Esophagus (tissue), 2 donors: Measurements from ENCODE around the gene SSH2. TPM values are rescaled to one million over a fixed set of nuclear protein-coding genes. Genes with fewer than 3 reads are reported as not detected.
"Not testable (repeated sequence)": the region's sequence is repeated elsewhere in the genome, so short reads cannot be mapped to it uniquely, and the experiment has no call there.

Experiments
- H3K27ac ChIP-seq, 2 donors: one replicate each; pipeline ENCODE4 v1.5.1; 2013; ENCODE audit warnings: low read depth in 2 of 2, mild to moderate bottlenecking in 2 of 2, inconsistent platforms in 1 of 2, low read length in 1 of 2, moderate library complexity in 1 of 2
- H3K27me3 ChIP-seq, 2 donors: one replicate each; pipeline ENCODE4 v1.6.1; 2013; ENCODE audit warnings: low read length in 2 of 2, control low read depth in 1 of 2, mild to moderate bottlenecking in 1 of 2; ENCODE audit not compliant: insufficient read depth in 2 of 2, control insufficient read depth in 1 of 2
- H3K36me3 ChIP-seq, 2 donors: one replicate each; pipeline ENCODE4 v1.6.1; 2013; ENCODE audit warnings: low read length in 1 of 2; ENCODE audit not compliant: control insufficient read depth in 2 of 2, insufficient read depth in 2 of 2
- H3K4me1 ChIP-seq, 2 donors: one replicate each; pipeline ENCODE4 v1.6.1; 2013; ENCODE audit warnings: low read length in 1 of 2; ENCODE audit not compliant: control insufficient read depth in 2 of 2, insufficient read depth in 2 of 2
- H3K4me3 ChIP-seq, 2 donors: one replicate each; pipeline ENCODE4 v1.5.1; 2013; ENCODE audit warnings: low read length in 2 of 2, mild to moderate bottlenecking in 2 of 2, low read depth in 1 of 2, moderate library complexity in 1 of 2
- H3K9me3 ChIP-seq, 2 donors: one replicate each; pipeline ENCODE4 v1.6.1; 2013; ENCODE audit warnings: mild to moderate bottlenecking in 2 of 2, low read depth in 1 of 2, low read length in 1 of 2, moderate library complexity in 1 of 2; ENCODE audit not compliant: control insufficient read depth in 2 of 2, insufficient read depth in 1 of 2
- WGBS, 2 donors: extraction: QIAGEN DNeasy Blood & Tissue Kit; methylation state at CpG; one replicate each; pipeline ENCODE4 v1.1.7; 2013; 5-methylcytosine and 5-hydroxymethylcytosine counted together
- polyA plus RNA-seq, 2 donors: library from polyadenylated mRNA; stranded (reverse); fragments of 200-250 nt; gene quantifications; one replicate each; pipeline ENCODE4 v1.2.3, GENCODE V29; 2013
- donor health status: healthy with polysubstance abuse.
- donor health status: Bipolar disorder and iron deficiency.

The SSH2 gene
- polyA plus RNA-seq, 2 donors: 9.1 to 15.3 TPM

DNA sequence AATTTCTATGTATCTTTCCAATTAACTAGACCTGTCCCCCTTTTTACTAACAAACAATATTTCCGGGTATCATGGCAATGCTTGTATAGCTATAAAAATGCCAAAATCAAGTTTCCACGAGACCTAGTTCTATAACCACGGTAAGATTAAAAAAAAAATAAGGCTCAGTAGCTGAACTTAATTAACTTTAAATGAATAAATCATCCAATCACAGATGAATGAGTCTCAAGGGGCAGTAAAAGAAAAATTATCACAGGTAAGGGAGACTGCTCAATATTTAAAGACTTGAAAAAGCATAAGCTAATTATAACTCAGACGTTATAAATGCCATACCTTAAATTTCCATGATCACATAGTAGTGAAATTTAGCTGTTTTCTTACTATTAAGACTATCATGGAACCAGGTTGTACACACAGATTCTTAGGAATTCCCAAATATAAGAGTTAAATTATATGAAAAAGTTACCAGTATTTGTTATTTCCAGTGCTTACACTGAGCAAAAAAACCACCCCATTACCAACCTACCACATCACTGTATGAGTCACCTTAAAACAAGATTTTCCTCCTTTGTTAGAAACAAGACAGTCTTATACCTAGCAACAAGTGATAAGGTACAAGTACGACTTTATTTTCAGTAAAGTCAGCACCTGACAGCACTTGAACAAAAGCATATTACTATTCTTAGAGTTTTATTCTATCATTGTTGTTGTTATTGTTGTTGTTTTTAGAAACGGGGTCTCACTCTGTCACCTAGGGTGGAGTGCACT is 20.6 kb downstream of the SSH2 start:
- H3K27ac ChIP-seq: no peak overlapping the region
- no peak overlapping the region for H3K4me3 ChIP-seq
- H3K36me3 ChIP-seq: no peaks in the 10 kb centered on the region
- no peaks in the 10 kb centered on the region for H3K27me3 ChIP-seq
- H3K4me1 ChIP-seq: peaks cover 6% of the 10 kb centered on the region in 2 donors
- H3K9me3 ChIP-seq: no peaks in the 10 kb centered on the region
- 82 to 87% methylated on average over 6 of the region's 6 CpGs for WGBS, 2 donors

DNA sequence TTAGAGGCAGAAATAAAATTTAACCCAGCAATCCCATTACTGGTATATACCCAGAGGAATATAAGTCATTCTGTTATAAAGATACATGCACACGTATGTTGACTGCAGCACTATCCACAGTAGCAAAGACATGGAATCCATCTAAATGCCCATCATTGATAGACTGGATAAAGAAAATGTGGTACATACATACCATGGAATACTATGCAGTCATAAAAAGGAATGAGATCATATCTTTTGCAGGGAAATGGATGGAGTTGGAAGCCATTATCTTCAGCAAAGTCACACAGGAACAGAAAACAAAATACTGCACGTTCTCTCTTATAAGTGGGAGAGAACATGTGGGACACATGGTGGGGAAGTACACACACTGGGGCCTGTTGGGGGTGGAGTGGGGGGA is 23.1 kb downstream of the SSH2 start:
- H3K4me3 ChIP-seq: no peak overlapping the region
- H3K27me3 ChIP-seq: no peaks in the 10 kb centered on the region
- H3K27ac ChIP-seq: no peak overlapping the region
- WGBS, 2 donors: 98 to 99% methylated on average over 2 of the region's 2 CpGs
- H3K9me3 ChIP-seq: no peaks in the 10 kb centered on the region
- peaks cover 6% of the 10 kb centered on the region in 2 donors for H3K4me1 ChIP-seq
- H3K36me3 ChIP-seq: no peaks in the 10 kb centered on the region

GRCh38 chr17:29905879-29906167 is 24.2 kb downstream of the SSH2 start:
- H3K27me3 ChIP-seq: no peaks in the 10 kb centered on the region
- H3K4me1 ChIP-seq: peaks cover 6% of the 10 kb centered on the region in 2 donors
- H3K4me3 ChIP-seq: no peak overlapping the region
- 96 to 99% methylated on average over 3 of the region's 3 CpGs for WGBS, 2 donors
- H3K9me3 ChIP-seq: no peaks in the 10 kb centered on the region
- no peak overlapping the region for H3K27ac ChIP-seq
- no peaks in the 10 kb centered on the region for H3K36me3 ChIP-seq

GRCh38 chr17:29905086-29905878 is 24.7 kb downstream of the SSH2 start:
- H3K27ac ChIP-seq: no peak overlapping the region
- no peaks in the 10 kb centered on the region for H3K27me3 ChIP-seq
- H3K36me3 ChIP-seq: no peaks in the 10 kb centered on the region
- peaks cover 6% of the 10 kb centered on the region in 2 donors for H3K4me1 ChIP-seq
- no peaks in the 10 kb centered on the region for H3K9me3 ChIP-seq
- WGBS, 2 donors: 83 to 89% methylated on average over 3 of the region's 3 CpGs
- no peak overlapping the region for H3K4me3 ChIP-seq

GRCh38 chr17:29903471-29903870 is 26.6 kb downstream of the SSH2 start:
- Histone ChIP-seq H3K27me3 (no peaks in the 10 kb centered on the region), H3K4me3 (no peak overlapping the region), H3K27ac (no peak overlapping the region), H3K4me1 (peaks cover 6% of the 10 kb centered on the region in 2 donors), H3K9me3 (no peaks in the 10 kb centered on the region), H3K36me3 (no peaks in the 10 kb centered on the region)
- WGBS, 2 donors: 92 to 94% methylated on average over 2 of the region's 2 CpGs

- not testable (repeated sequence) for H3K9me3 ChIP-seq, H3K4me1 ChIP-seq, H3K27ac ChIP-seq, H3K36me3 ChIP-seq, H3K27me3 ChIP-seq, H3K4me3 ChIP-seq
- WGBS, 2 donors: 89 to 97% methylated on average over 4 of the region's 4 CpGs
Observed at GRCh38 chr17:29897136-29897535, 32.9 kb downstream of the SSH2 start.

DNA sequence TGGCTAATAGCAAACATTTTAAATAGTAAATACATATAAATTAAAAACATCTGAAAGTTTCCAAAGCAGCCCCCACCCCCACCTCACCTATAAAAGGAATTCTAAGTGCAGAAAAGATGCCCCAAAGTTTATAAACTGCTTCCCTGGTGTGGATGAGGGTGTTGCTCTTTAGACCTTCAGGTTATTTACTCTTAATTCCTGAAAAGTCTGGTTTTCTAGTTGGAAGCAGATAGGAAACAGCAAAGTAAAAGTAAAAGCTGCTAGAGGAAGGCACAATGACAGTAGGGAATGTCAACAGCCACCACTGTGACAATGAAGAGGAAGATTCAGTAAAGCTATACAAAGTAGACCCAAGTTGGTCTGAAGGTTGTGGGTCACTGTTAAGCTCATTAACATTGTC is 37.8 kb downstream of the SSH2 start:
- H3K4me1 ChIP-seq: no peaks in the 10 kb centered on the region
- no peak overlapping the region for H3K4me3 ChIP-seq
- no peaks in the 10 kb centered on the region for H3K9me3 ChIP-seq
- no peaks in the 10 kb centered on the region for H3K36me3 ChIP-seq
- H3K27ac ChIP-seq: no peak overlapping the region
- no peaks in the 10 kb centered on the region for H3K27me3 ChIP-seq

DNA sequence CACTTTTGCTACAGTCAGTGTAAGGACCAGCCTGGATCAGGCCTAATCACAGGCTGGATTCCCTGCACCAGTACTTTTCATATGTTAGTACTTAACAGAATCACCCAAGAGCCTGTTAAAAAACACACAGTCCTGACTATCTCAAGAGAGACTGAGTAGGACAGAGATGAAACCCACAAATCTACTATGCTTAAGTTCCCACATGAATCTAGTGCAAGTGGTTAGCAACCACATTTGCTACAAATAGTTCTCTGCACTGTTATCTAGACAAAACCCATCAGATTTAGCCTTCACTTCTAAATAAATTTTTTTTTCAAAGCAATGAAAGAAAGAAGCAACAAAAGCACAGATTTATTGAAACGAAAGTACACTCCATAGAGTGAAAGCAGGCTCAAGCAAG is 38.9 kb downstream of the SSH2 start:
- H3K9me3 ChIP-seq: no peaks in the 10 kb centered on the region
- H3K36me3 ChIP-seq: no peaks in the 10 kb centered on the region
- no peaks in the 10 kb centered on the region for H3K4me1 ChIP-seq
- H3K27me3 ChIP-seq: no peaks in the 10 kb centered on the region
- WGBS, 2 donors: 88 to 89% methylated on average over 1 of the region's 1 CpG
- H3K27ac ChIP-seq: no peak overlapping the region
- no peak overlapping the region for H3K4me3 ChIP-seq

DNA sequence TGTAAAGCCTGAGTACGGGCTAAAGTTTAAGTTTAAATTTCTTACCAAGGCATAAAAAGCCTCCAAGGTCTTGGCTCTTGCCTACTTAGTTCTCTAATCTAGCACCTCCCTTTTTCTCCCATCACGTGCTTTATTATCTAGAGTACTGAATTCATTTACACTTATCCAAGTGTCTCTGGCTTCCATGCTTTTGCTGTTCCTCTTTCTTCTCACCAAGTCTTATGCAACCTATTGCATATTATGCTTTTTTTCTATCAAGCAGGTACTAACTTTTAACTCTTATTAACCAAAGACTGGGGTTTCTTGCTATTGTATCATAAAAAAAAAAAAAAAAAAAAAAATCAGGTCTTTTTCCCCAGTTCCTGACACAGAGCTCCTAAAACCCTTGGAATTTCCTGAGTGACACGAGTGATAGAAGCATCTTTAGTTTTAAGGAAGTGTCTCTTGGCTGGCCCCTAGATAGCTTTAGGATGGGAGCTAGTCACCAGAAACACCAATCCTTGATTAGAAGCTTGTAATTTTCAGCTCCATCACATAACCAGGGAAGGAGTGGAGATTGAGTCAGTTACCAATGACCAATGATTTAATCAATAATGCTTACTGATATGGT is 44.9 kb downstream of the SSH2 start:
- no peak overlapping the region for H3K27ac ChIP-seq
- H3K9me3 ChIP-seq: no peaks in the 10 kb centered on the region
- no peak overlapping the region for H3K4me3 ChIP-seq
- no peaks in the 10 kb centered on the region for H3K36me3 ChIP-seq
- 79 to 82% methylated on average over 3 of the region's 3 CpGs for WGBS, 2 donors
- no peaks in the 10 kb centered on the region for H3K27me3 ChIP-seq
- no peaks in the 10 kb centered on the region for H3K4me1 ChIP-seq
